Keratinocyte (primary cell): ENCODE measurements around the gene C9orf50. TPM values are rescaled to one million over a fixed set of nuclear protein-coding genes. Genes with fewer than 3 reads are reported as not detected.

ENCODE experiments used
- DNase-seq: peaks from one replicate; pipeline ENCODE4 v3.0.0-alpha.2; 2011; ENCODE audit warnings: low read depth, missing footprints, low spot score
- FAIRE-seq: peaks from 2 replicates; lab custom pipeline; 2011; peaks lifted over from hg19 to GRCh38; lab: Jason Lieb, UNC
- H2AFZ ChIP-seq: 2 replicates; pipeline ENCODE4 v1.6.0; 2012; ENCODE audit warnings: low read length, control low read depth, inconsistent platforms; ENCODE audit not compliant: control insufficient read depth
- H3K27ac ChIP-seq: 2 replicates; pipeline ENCODE4 v1.5.1; 2011; ENCODE audit warnings: low read length; ENCODE audit not compliant: control insufficient read depth, insufficient read depth
- H3K27me3 ChIP-seq: 3 replicates; pipeline ENCODE4 v1.6.0; 2011; ENCODE audit warnings: low read length; ENCODE audit not compliant: control insufficient read depth, insufficient read depth; ENCODE audit errors: extremely low read depth
- H3K36me3 ChIP-seq, 2 experiments: 2 replicates in 1 of 2; 3 replicates in 1 of 2; pipeline ENCODE4 v1.5.1; 2011; ENCODE audit warnings: low read length in 2 of 2, mild to moderate bottlenecking in 1 of 2; ENCODE audit not compliant: control insufficient read depth in 2 of 2, insufficient read depth in 2 of 2; ENCODE audit errors: extremely low read depth in 1 of 2
- H3K4me1 ChIP-seq: 3 replicates; pipeline ENCODE4 v1.5.1; 2011; ENCODE audit warnings: low read length; ENCODE audit not compliant: control insufficient read depth, insufficient read depth; ENCODE audit errors: extremely low read depth
- H3K4me2 ChIP-seq: 3 replicates; pipeline ENCODE4 v1.6.0; 2011; ENCODE audit warnings: low read depth, low read length; ENCODE audit not compliant: control insufficient read depth, insufficient read depth; ENCODE audit errors: extremely low read depth
- H3K4me3 ChIP-seq, 3 experiments: fragments of 200-600 bp in 1 of 3; sonication (generic) in 1 of 3; 2 replicates in 2 of 3; 3 replicates in 1 of 3; pipeline ENCODE4 v1.5.1; 2011 to 2016; ENCODE audit warnings: low read length in 3 of 3, mild to moderate bottlenecking in 3 of 3, control low read depth in 2 of 3, inconsistent platforms in 1 of 3, low read depth in 1 of 3, mixed read lengths in 1 of 3, mixed run types in 1 of 3, moderate library complexity in 1 of 3; ENCODE audit not compliant: control insufficient read depth in 2 of 3, insufficient read depth in 2 of 3; ENCODE audit errors: extremely low read depth in 1 of 3
- H3K79me2 ChIP-seq: 2 replicates; pipeline ENCODE4 v1.6.0; 2012; ENCODE audit warnings: low read length; ENCODE audit not compliant: control insufficient read depth, insufficient read depth
- H3K9ac ChIP-seq: 3 replicates; pipeline ENCODE4 v1.6.0; 2011; ENCODE audit warnings: low read length; ENCODE audit not compliant: control insufficient read depth, insufficient read depth; ENCODE audit errors: extremely low read depth
- H3K9me1 ChIP-seq: 3 replicates; pipeline ENCODE4 v1.6.0; 2011; ENCODE audit warnings: low read length; ENCODE audit not compliant: control insufficient read depth, insufficient read depth; ENCODE audit errors: extremely low read depth
- H3K9me3 ChIP-seq: 2 replicates; pipeline ENCODE4 v1.5.1; 2012; ENCODE audit warnings: low read depth, low read length; ENCODE audit not compliant: control insufficient read depth
- H4K20me1 ChIP-seq: 3 replicates; pipeline ENCODE4 v1.6.0; 2011; ENCODE audit warnings: low read length; ENCODE audit not compliant: control insufficient read depth, insufficient read depth; ENCODE audit errors: extremely low read depth
- EZH2 ChIP-seq: IDR thresholded peaks from one replicate; pipeline ENCODE4 v1.6.1; 2012; ENCODE audit warnings: inconsistent platforms, mild to moderate bottlenecking, low read length, moderate library complexity
- dilution Hi-C: fragments of 300-500 bp; cut with MboI; formaldehyde crosslinking; loops from one replicate; pipeline ENCODE4 v1.7.0; 2020; ENCODE audit warnings: low sequenced_read_pairs; ENCODE audit not compliant: extremely low pct_ligation_motif_present
- polyA plus RNA-seq, 5 experiments: library from polyadenylated mRNA; depleted of rRNA in 3 of 5; stranded (reverse) in 3 of 5; stranded (forward) in 1 of 5; unstranded in 1 of 5; fragments of >200 nt; gene quantifications; 1 replicate in 1 of 5; 2 replicates in 3 of 5; 3 replicates in 1 of 5; pipeline versions ENCODE4 v1.2.1 to v1.2.3, GENCODE V29; 2011 to 2012; ENCODE audit warnings: missing spikeins in 2 of 5, low read depth in 1 of 5, low replicate concordance in 1 of 5
- TF ChIP-seq, protein P1 (sequence below), 3 experiments: IDR thresholded peaks in 1 of 3; conservative IDR thresholded peaks in 1 of 3; optimal IDR thresholded peaks in 1 of 3; 2 replicates in 2 of 3; 3 replicates in 1 of 3; pipeline versions ENCODE3 to v1.5.1; 2011; ENCODE audit warnings: low read length in 3 of 3, mild to moderate bottlenecking in 3 of 3, moderate library complexity in 2 of 3, control low read depth in 1 of 3, inconsistent platforms in 1 of 3; ENCODE audit not compliant: insufficient read depth in 2 of 3; ENCODE audit errors: extremely low read depth in 1 of 3

C9orf50 gene
- polyA plus RNA-seq, 1 donor (not counting 4 experiments of a cell fraction or from before 2014, with no cell fraction given) = not detected

GRCh38 chr9:129665814-129666520, 45.1 kb upstream of the C9orf50 start:
- Histone ChIP-seq H3K9me1 (no peaks in the 10 kb centered on the region), H3K27me3 (peaks cover 37% of the 10 kb centered on the region), H2AFZ (no peak overlapping the region), H3K9ac (no peak overlapping the region), H3K9me3 (no peaks in the 10 kb centered on the region), H3K27ac (no peak overlapping the region), H3K4me3 (no peak overlapping the region), H3K36me3 (no peaks in the 10 kb centered on the region), H3K4me1 (no peaks in the 10 kb centered on the region), H3K4me2 (peak overlapping the region; percentile 5), H3K79me2 (no peaks in the 10 kb centered on the region), H4K20me1 (no peaks in the 10 kb centered on the region)
- dilution Hi-C loops = no loop called here
- no peak for DNase-seq
- no peak for FAIRE-seq
- peak; percentile 91 for TF ChIP-seq EZH2
- TF ChIP-seq, protein P1, sequence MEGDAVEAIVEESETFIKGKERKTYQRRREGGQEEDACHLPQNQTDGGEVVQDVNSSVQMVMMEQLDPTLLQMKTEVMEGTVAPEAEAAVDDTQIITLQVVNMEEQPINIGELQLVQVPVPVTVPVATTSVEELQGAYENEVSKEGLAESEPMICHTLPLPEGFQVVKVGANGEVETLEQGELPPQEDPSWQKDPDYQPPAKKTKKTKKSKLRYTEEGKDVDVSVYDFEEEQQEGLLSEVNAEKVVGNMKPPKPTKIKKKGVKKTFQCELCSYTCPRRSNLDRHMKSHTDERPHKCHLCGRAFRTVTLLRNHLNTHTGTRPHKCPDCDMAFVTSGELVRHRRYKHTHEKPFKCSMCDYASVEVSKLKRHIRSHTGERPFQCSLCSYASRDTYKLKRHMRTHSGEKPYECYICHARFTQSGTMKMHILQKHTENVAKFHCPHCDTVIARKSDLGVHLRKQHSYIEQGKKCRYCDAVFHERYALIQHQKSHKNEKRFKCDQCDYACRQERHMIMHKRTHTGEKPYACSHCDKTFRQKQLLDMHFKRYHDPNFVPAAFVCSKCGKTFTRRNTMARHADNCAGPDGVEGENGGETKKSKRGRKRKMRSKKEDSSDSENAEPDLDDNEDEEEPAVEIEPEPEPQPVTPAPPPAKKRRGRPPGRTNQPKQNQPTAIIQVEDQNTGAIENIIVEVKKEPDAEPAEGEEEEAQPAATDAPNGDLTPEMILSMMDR (optimal IDR thresholded peaks at IDR 0.05 in 1 of 3, IDR thresholded peaks at IDR 0.05 in 1 of 3, conservative IDR thresholded peaks at IDR 0.05 in 1 of 3; ENCODE audit: extremely low read depth in 1 of 3, insufficient read depth in 2 of 3, low read length in 3 of 3) = no peak

DNA sequence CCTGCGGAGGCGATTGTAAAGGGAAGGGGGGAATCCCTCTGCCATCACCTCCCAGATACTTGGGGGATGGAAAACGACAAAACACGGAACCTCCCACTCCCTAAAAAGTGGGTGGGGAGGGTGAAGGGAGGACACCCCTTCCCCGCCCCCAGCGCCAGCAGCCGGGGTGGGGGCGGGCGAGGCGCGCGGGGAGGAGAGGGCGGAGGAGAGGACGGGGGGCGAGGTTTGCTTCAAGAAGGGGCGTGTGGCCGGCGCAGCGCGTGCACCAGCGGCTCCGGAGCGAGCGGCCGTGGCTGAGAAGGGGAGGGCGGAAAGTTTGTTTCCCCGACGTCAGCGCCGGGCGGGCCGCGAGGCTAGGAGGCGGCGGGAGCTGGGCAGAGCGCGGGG, 44.5 kb upstream of the C9orf50 start, which contains the start of gene PRRX2:
PRRX2 (plus strand) TSS at position 259 of the 387 bp plus-strand sequence. CDS start 221 bp downstream, outside the sequence.
- Histone ChIP-seq H3K9ac (no peak within 1 kb of the TSS), H3K9me1 (no peaks in the 10 kb centered on the region), H4K20me1 (no peaks in the 10 kb centered on the region), H3K4me2 (peak within 1 kb of the TSS; percentile 5), H3K79me2 (no peaks in the 10 kb centered on the region), H3K27me3 (peaks cover 41% of the 10 kb centered on the region), H3K4me3 (no peak within 1 kb of the TSS), H3K4me1 (no peaks in the 10 kb centered on the region), H3K9me3 (no peaks in the 10 kb centered on the region), H3K27ac (no peak within 1 kb of the TSS), H3K36me3 (no peaks in the 10 kb centered on the region), H2AFZ (no peak within 1 kb of the TSS)
- dilution Hi-C loops = no loop called here
- TF ChIP-seq, protein P1 (optimal IDR thresholded peaks at IDR 0.05 in 1 of 3, IDR thresholded peaks at IDR 0.05 in 1 of 3, conservative IDR thresholded peaks at IDR 0.05 in 1 of 3; ENCODE audit: extremely low read depth in 1 of 3, insufficient read depth in 2 of 3, low read length in 3 of 3) = no peak
- peak; percentile 62 for TF ChIP-seq EZH2
- DNase-seq = no peak
- FAIRE-seq = no peak
